Superior temporal gyrus (tissue), 1 donor: Measurements from ENCODE around the gene GALNT3.

Source experiments
- DNase-seq: peaks from one replicate; pipeline ENCODE4 v3.0.0-alpha.2; 2016; ENCODE audit errors: extremely low spot score

GALNT3 gene

DNA sequence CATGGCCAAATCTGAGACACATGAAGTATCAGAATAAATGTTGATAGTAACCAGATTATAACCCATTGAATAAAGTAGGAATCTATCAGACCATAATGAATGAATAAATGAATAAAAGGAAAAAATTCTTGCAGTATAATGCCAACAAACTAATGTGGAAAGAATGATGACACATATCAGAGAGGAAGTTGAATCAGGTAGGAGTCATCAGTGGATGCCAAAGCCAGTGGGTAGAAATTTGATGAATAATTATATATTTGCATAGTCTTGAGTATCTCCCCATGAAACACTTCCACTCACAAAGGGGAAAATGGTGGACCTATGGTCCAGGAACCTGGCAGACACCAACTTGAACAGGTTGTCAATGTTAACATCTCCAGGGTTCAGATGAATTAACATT is 68.6 kb downstream of the GALNT3 start:
- no peak for DNase-seq

DNA sequence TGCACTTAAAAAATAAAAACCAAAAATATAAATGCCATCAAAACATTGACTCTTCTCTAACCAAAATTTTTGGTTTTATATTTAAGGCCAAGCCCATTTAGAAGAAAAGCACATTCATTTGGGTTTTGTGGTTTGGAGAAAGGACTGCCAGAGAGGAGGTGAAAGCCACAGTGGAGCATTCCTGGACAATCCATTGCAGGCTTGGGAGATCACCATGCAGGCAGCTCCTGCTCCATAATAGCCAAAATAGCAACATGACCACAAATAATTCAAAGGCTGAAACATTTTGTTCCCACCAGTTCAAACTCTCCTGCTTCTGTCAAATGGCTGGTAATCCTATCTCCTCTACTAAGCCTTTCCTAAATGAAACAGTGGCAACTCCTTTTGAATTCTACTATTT is 73.5 kb downstream of the GALNT3 start:
- DNase-seq = no peak

DNA sequence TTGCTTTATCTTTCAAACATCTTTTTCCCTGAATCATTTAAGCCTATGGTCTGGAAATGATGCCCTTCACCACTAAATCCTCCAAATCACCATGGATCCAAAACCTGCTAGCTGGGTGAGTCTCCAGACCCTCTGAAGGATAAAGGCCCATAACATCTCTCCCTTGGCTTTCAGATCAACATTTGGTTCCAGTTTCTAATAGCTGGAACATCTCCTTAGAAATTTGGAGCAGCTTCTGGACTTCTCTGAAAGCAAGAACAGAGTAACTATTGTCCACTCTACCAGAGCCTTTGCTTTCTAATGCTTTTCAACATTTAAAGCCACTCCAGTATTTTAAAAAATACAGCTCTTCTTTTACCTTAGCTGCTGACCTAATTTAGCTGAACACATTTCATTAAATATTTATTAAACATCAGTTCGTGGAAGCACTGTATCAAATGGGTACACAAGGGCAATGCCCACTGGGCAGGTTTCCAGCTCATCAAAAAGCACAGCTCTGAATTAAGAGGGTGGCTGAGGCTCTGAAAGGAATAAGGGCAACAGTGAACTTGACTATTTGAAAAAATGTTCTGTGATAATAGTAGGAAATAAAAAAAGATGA is 75.3 kb downstream of the GALNT3 start:
- peak; percentile 35 for DNase-seq

DNA sequence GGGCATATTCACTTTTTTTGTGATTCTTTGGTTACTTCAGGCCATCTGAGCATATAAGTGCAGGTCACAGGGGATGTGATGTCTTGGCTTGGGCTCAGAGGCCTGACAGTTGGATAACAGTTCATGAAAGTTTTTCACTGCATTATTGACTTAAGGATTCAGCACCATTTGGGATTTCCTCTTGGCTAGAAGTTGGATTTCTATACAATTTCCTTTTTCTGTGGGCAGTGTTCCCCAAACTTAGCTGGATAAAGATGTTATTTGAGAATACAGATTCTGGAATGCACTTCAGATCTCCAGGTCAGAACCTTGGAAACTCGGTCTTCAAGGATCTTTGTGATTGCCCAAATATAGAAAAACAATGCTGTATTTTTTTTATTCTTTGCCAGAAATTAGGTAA is 78.0 kb downstream of the GALNT3 start:
- no peak for DNase-seq

DNA sequence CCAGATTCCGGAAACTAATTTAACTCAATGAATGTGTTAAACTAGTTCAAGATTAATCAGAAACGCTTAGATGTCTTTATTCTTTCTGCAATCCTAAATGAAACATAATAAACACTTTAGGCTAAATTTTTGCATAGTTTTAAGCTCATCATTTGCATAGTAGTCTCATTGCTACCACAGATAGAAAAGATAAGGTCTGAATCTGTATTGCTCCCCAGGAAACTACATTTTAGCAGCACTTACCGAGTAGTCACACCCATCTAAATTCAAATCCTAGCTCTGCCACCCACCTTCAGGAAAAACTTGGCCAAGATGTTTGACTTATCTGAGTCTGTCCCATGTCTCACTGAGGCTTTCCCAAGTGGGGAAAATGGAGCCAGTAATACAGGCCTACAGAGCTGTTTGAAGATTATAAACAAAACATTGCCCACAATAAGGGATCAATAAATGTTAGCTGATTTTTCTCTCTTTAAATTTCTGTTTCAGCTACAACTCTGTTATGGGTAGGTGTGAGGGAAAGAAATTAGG is 87.0 kb downstream of the GALNT3 start:
- DNase-seq = no peak

DNA sequence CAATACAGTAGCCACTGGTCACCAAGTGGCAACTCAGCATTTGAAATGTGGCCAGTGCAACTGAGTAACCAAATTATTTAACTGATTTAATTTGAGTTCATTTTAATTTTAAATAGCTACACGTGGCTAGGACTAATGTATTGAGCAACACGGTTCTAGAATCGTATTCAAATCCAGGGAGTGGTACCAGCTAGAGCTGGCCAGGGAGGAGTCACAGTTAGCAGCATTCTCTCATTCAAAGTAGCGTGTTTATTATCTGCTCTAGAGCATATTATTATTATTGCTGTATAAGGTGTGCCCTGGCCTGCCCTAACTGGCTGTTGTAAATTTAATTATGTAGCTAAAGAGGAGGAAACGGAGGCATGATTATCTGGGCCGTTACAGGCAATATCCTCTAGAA is 92.9 kb downstream of the GALNT3 start:
- no peak for DNase-seq

DNA sequence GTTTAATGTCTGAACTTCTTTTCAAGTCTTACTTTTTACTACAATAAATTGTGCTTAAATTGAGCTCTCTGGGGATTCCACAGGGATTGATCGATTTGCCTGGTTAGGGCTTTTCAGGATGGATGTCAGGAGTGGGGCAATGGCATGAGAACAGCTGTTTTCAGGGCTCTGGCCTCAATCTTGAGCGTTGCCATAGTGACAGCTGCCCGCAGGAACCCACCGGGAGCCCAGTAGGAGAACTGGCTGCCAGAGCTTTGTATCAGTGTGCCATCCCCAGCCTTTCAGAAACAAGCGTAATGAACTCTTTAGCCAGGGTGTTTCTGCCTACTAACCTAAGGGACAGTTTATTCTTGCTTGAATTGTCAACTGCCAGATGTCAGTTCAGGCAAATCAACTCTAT is 93.5 kb downstream of the GALNT3 start:
- DNase-seq = no peak

DNA sequence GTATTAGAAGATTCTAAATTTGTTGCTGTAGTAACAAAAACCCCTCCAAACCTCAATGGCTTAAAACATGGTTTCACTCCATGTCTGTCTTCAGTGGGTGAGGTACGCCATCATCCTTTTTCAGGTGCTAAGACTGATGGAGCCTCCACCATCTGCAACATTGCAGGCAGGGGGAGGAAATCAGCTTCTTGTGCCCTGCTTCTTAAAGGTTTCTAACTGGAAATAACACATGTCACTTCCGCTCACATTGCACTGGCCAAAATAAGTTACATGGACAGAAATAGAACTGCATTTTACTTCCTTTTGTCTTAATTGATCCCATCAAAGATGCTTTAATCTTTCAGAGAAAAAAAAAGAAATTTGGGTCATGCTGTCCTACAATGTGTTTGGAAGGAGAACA is 94.1 kb downstream of the GALNT3 start:
- peak; percentile 13 for DNase-seq

DNA sequence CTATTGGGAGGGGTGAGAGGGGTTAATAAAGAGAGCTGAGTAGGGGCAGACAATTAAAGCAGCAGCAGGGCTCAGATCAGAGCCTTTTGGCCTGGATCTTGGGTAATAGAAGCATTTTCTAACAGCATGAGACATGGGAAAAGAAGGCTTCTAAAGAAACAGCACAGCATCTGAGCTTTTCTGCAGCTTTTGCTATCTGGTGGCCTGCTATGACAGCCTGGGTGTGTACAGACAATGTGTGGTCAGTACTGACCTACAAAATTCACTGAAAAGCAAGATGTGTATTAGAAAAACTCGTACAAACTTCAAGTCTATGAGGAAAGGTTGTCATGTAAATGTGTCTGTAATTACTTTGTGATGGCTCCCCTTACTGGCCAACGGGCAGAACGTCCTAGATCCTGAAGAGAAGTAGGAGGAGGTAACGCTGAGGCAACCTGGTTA is 95.6 kb downstream of the GALNT3 start:
- DNase-seq = peak; percentile 83

DNA sequence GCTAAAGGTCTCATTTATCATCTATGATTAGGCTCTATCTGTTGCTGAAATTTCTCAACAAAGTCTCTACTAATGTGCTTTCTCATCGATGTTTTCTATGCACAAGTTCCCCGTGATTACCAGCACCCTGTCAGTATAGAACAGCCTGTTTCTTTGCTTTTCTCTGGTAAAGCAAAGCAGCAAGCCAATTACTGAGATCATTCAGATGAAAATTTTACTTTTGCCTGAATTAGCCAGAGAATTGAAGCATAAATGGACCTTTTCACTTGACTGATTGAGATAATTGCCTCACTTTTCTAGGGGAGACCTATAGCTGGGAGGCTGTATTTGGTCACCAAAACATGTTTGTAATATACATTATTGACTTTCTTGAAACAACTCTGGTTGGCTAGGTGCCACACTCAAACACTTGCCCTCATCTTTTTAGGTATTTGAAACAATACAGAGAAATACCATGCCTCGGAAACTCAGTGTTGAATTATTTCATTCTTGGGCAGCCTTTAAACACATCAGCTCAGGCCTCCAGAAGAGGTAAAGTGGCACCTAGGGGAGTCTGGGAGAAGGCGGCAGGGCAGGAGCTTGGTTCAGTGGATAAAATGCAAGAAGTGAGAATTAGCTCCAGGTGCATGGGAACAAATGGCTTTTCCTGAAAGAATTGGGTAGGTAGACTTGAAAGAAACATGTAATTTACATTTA is 96.2 kb downstream of the GALNT3 start:
- peak; percentile 14 for DNase-seq
